Type B pancreatic cell (in vitro differentiated cells): ENCODE data around the gene NCOA1. TPM values are rescaled to one million over a fixed set of nuclear protein-coding genes. Genes with fewer than 3 reads are reported as not detected.
A peak's percentile ranks its signal among the peaks of the same experiment; 100 is the strongest.

Source experiments
- DNase-seq: peaks from one replicate; pipeline ENCODE4 v3.0.0; 2021; ENCODE audit warnings: mixed read lengths; ENCODE audit not compliant: unreplicated experiment; ENCODE audit errors: extremely low spot score
- H3K27ac Mint-ChIP-seq: 2 replicates; pipeline ENCODE4 v1.8.0; 2021; ENCODE audit warnings: mild to moderate bottlenecking, mixed read lengths
- H3K27me3 Mint-ChIP-seq: 2 replicates; pipeline ENCODE4 v1.8.0; 2021; ENCODE audit warnings: mixed read lengths
- H3K36me3 Mint-ChIP-seq: 2 replicates; pipeline ENCODE4 v1.8.0; 2021; ENCODE audit warnings: mixed read lengths
- H3K4me1 Mint-ChIP-seq: one replicate; pipeline ENCODE4 v1.8.0; 2021; ENCODE audit warnings: mixed read lengths; ENCODE audit not compliant: unreplicated experiment
- H3K4me3 Mint-ChIP-seq: 2 replicates; pipeline ENCODE4 v1.8.0; 2021; ENCODE audit warnings: mild to moderate bottlenecking, mixed read lengths
- H3K9me3 Mint-ChIP-seq: 2 replicates; pipeline ENCODE4 v1.8.0; 2021; ENCODE audit warnings: mixed read lengths
- CTCF ChIP-seq: fragments of 200-600 bp; sonication (generic); conservative IDR thresholded peaks from 2 replicates; pipeline ENCODE4 v1.5.0; 2021; ENCODE audit warnings: antibody characterized with exemption, mild to moderate bottlenecking
- total RNA-seq: library from RNA; stranded (reverse); gene quantifications from 2 replicates; pipeline ENCODE4 v1.2.1, GENCODE V29; 2021; ENCODE audit warnings: low replicate concordance

The NCOA1 gene
- total RNA-seq, 1 donor from 2014 or later = 23.8 TPM

- peak overlapping the region; percentile 4 for H3K27ac Mint-ChIP-seq
- no peak overlapping the region for H3K4me3 Mint-ChIP-seq
These were observed 26.2 kb downstream of the NCOA1 start for GRCh38 chr2:24517247-24517646.

GRCh38 chr2:24520175-24520574, 29.1 kb downstream of the NCOA1 start:
- no peak for DNase-seq
- peaks cover 4% of the 10 kb centered on the region for H3K9me3 Mint-ChIP-seq
- no peaks in the 10 kb centered on the region for H3K27me3 Mint-ChIP-seq
- peaks cover 11% of the 10 kb centered on the region for H3K4me1 Mint-ChIP-seq
- H3K4me3 Mint-ChIP-seq = no peak overlapping the region
- H3K36me3 Mint-ChIP-seq = peaks cover 7% of the 10 kb centered on the region
- no peak for TF ChIP-seq CTCF
- H3K27ac Mint-ChIP-seq = no peak overlapping the region

More at GRCh38 chr2:24517247-24517646, 26.2 kb downstream of the NCOA1 start:
- H3K9me3 Mint-ChIP-seq = peaks cover 1% of the 10 kb centered on the region
- H3K36me3 Mint-ChIP-seq = peaks cover 5% of the 10 kb centered on the region
- no peaks in the 10 kb centered on the region for H3K27me3 Mint-ChIP-seq
- H3K4me1 Mint-ChIP-seq = peaks cover 18% of the 10 kb centered on the region
- TF ChIP-seq CTCF = no peak
- no peak for DNase-seq

- TF ChIP-seq CTCF = no peak
- H3K9me3 Mint-ChIP-seq = peaks cover 4% of the 10 kb centered on the region
- H3K4me1 Mint-ChIP-seq = peaks cover 12% of the 10 kb centered on the region
- H3K27ac Mint-ChIP-seq = no peak overlapping the region
- no peak for DNase-seq
- H3K36me3 Mint-ChIP-seq = peaks cover 7% of the 10 kb centered on the region
- H3K4me3 Mint-ChIP-seq = no peak overlapping the region
- no peaks in the 10 kb centered on the region for H3K27me3 Mint-ChIP-seq
These were observed 30.3 kb downstream of the NCOA1 start for GRCh38 chr2:24521162-24521857.

- Mint-ChIP-seq H3K4me1 (peaks cover 11% of the 10 kb centered on the region), H3K9me3 (peaks cover 4% of the 10 kb centered on the region), H3K27ac (no peak overlapping the region), H3K4me3 (no peak overlapping the region), H3K27me3 (no peaks in the 10 kb centered on the region), H3K36me3 (peaks cover 8% of the 10 kb centered on the region)
- no peak for TF ChIP-seq CTCF
- no peak for DNase-seq
These were observed 31.1 kb downstream of the NCOA1 start for GRCh38 chr2:24521975-24522639.

GRCh38 chr2:24527536-24527935, 36.5 kb downstream of the NCOA1 start:
- Mint-ChIP-seq H3K36me3 (peaks cover 8% of the 10 kb centered on the region), H3K27me3 (no peaks in the 10 kb centered on the region), H3K27ac (no peak overlapping the region), H3K4me1 (peaks cover 5% of the 10 kb centered on the region), H3K4me3 (no peak overlapping the region), H3K9me3 (peaks cover 5% of the 10 kb centered on the region)
- DNase-seq = no peak
- TF ChIP-seq CTCF = no peak
